Spleen (tissue), 7 donors: Measurements from ENCODE around the gene LRP2.

ENCODE experiments used
- POLR2AphosphoS5 ChIP-seq, 3 donors: sonication (generic); formaldehyde crosslinking; IDR thresholded peaks; one replicate each; pipeline ENCODE4 v1.5.1; 2017; ENCODE audit warnings: antibody characterized with exemption in 3 of 3
- TF ChIP-seq, protein P1 (sequence below), 11 experiments: fragments of 200-600 bp in 7 of 11; fragments of 450-650 bp in 4 of 11; sonication (generic) in 4 of 11; IDR thresholded peaks in 8 of 11; conservative IDR thresholded peaks in 3 of 11; 1 replicate in 7 of 11; 2 replicates in 4 of 11; pipeline versions ENCODE4 v1.4.0 to v1.8.0; 2016 to 2021; ENCODE audit warnings: antibody characterized with exemption in 11 of 11, inconsistent platforms in 4 of 11, mild to moderate bottlenecking in 1 of 11
- donor health status: DM: no; HTN: no; CAD: no; lungs with moderate emphysema.
- donor health status: DM: no; HTN: no; CAD: no.
- donor health status: DM: no; HTN: no; CAD: no.

- TF ChIP-seq, protein P1, sequence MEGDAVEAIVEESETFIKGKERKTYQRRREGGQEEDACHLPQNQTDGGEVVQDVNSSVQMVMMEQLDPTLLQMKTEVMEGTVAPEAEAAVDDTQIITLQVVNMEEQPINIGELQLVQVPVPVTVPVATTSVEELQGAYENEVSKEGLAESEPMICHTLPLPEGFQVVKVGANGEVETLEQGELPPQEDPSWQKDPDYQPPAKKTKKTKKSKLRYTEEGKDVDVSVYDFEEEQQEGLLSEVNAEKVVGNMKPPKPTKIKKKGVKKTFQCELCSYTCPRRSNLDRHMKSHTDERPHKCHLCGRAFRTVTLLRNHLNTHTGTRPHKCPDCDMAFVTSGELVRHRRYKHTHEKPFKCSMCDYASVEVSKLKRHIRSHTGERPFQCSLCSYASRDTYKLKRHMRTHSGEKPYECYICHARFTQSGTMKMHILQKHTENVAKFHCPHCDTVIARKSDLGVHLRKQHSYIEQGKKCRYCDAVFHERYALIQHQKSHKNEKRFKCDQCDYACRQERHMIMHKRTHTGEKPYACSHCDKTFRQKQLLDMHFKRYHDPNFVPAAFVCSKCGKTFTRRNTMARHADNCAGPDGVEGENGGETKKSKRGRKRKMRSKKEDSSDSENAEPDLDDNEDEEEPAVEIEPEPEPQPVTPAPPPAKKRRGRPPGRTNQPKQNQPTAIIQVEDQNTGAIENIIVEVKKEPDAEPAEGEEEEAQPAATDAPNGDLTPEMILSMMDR (IDR thresholded peaks at IDR 0.05 in 8 of 11, conservative IDR thresholded peaks at IDR 0.05 in 3 of 11) = no peak
- TF ChIP-seq POLR2AphosphoS5 (IDR thresholded peaks at IDR 0.05) = no peak
Observed at GRCh38 chr2:169143998-169144397, 218.3 kb downstream of the LRP2 start.
